ENCODE data around the gene FAM3A.
A peak's percentile ranks its signal among the peaks of the same experiment; 100 is the strongest.

The FAM3A gene

DNA sequence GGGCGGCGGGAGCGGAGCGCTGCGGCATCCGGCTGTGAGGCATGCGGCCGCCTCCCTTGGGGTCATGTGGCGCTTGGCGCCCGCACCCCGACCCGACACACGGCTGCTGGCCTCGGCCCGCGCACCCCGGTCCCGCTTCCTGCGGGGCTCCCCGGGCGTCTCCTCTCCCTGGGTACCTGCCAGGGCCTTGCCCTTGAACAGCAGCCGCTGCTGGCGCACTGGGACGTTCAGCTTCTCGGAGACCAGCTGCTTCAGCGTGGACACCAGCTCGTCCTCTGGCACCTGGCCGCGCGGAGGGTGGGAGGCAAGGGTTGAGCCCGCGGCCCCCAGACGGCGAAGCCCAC, 30.0 kb downstream of the FAM3A start:
- Mint-ChIP-seq H3K36me3 (peaks cover 15% of the 10 kb centered on the region), H3K27ac (no peak overlapping the region), H3K27me3 (no peaks in the 10 kb centered on the region), H3K4me1 (peaks cover 36% of the 10 kb centered on the region), H3K4me3 (peak overlapping the region; percentile 28), H3K9me3 (no peaks in the 10 kb centered on the region)
- DNase-seq = peak; percentile 55
- CTCF ChIA-PET = interaction anchor here (1.4 kb wide), 1 partner anchor 27 kb away, joined by 3 read pairs; no protein-coding TSS in a partner anchor

DNA sequence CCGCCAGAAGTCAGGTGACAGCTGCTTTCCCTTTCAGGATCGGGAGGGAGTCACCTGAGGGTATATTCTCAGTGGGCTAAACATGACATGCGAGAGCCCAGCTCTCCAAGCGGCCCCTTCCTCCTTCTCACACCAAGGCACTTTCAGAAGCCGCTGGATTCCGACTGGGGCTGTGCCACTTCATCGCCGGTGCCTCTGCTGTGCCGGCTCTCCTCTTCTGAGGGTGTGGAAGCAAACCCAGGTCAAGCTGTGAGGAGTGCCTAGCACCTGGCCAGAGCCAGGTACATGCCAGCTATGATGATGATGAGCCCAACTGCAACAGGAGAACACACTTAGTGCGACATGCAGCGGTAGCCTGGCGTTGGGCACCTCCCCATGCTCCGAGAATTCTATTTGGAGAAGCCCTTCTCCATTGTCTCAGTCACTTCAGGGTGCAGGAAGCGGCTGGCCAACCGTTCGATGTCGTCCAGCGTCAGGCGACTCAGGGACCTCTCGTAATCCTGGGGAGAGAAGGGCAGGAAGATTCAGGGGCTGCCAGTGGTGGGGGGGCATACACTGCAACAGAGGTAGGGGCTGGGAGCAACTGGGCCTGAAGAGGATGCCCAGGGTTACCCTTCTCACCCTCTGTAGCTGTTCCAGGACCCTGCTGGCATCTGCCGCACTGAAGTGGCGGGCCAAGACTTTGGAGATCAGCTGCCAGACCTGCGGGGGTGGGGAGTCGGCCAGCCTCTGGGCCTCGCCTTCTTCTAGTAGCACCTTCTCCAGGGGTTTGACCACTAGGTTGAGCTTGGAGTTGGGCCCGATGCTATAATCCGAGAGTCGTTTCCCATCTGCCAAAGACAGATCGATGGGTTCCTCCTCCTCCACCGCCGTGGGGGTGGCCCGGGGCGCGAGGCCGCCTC, 30.6 kb downstream of the FAM3A start:
- H3K27me3 Mint-ChIP-seq = no peaks in the 10 kb centered on the region
- peak overlapping the region; percentile 68 for H3K4me3 Mint-ChIP-seq
- no peaks in the 10 kb centered on the region for H3K9me3 Mint-ChIP-seq
- CTCF ChIA-PET = interaction anchor here (1.4 kb wide), 1 partner anchor 26 kb away, joined by 3 read pairs; no protein-coding TSS in a partner anchor
- peak overlapping the region; percentile 14 for H3K27ac Mint-ChIP-seq
- peaks cover 35% of the 10 kb centered on the region for H3K4me1 Mint-ChIP-seq
- H3K36me3 Mint-ChIP-seq = peaks cover 15% of the 10 kb centered on the region
- no peak for DNase-seq

DNA sequence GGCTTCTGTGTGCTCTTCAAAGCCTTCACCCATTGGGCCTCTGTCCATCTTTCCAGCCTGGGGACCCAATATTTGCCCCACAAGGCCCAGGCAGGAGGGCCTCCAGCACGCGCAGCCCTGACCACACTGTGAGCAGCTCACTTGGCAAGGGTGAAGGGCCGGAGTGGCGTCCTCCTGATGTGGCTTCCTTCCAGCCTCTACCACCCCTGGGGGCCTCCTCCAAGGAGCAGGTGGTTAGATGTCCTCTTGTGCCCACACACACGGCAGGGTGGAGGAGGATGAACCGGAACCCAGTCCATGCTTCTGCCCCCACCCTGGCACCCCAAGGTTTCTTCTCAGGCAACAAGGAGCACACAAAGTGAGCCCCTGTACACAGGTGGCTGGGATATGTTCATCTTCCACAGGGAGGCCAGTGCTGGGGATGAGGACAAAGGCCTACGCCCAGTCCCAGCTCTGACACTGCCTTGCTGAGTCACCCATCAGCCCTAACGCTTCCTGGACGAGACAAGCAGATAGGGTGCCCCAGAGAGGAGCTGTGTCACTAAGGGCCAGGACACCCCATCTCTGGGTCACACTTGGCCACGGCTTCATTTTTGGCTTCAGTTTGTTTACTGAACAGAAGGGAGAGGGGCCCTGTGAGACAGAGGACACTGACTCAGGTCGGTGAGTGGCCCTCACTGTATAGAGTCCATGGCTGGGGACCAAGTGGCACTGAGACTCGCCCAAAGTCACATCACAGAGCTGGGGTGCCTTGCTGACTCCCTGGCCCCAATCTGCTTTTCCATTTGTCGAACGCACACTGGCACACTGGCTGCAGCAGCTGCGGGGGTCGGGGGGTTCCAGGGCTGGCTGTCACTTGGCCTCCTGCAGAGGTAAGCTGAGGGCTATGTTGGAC, 31.5 kb downstream of the FAM3A start:
- Mint-ChIP-seq H3K27me3 (no peaks in the 10 kb centered on the region), H3K27ac (no peak overlapping the region), H3K9me3 (no peaks in the 10 kb centered on the region), H3K36me3 (peaks cover 15% of the 10 kb centered on the region), H3K4me3 (peak overlapping the region; percentile 68), H3K4me1 (peaks cover 35% of the 10 kb centered on the region)
- CTCF ChIA-PET = no interaction called here
- DNase-seq = no peak

DNA sequence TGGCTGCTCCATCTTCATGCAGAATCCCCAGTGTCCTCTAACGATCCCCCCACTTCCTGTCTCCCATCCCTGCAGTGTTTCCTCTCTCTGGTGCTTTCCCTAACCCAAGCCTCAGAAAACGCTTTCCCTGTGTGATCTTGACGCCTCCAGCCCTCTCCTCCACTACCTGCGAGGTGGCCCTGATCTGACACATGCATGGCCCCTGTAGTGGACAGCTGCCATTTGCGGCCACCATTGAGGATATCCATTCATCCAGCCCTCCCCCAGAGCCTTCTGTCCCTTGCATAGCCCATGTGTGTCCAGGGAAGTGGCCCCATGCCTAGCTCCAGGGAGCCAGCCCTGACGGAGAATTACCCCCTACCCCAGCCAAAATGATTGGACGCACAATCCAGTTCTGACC, 32.7 kb downstream of the FAM3A start:
- Mint-ChIP-seq H3K36me3 (peaks cover 15% of the 10 kb centered on the region), H3K9me3 (no peaks in the 10 kb centered on the region), H3K27ac (no peak overlapping the region), H3K4me1 (peaks cover 29% of the 10 kb centered on the region), H3K4me3 (no peak overlapping the region), H3K27me3 (no peaks in the 10 kb centered on the region)
- CTCF ChIA-PET = no interaction called here
- no peak for DNase-seq

DNA sequence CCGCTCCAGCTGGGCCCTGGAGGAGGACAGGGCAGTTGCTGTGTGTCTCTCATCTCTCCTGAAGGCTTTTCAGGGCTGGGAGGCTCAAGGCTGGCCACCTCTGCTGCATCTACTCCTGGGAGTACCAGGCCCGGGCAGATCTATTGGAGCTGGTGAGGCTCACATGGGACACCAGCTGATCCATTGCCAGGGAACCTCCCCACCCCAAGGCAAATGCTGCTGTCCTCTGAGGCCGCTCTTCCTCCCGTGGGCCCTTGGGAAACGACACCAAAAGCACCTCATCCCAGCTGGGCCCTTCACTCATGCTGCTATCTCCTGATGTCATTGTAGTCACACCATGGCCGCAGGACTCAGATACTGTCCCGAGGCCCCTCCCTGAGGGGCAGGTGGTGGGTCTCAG, 33.2 kb downstream of the FAM3A start:
- CTCF ChIA-PET = no interaction called here
- H3K27ac Mint-ChIP-seq = no peak overlapping the region
- no peaks in the 10 kb centered on the region for H3K9me3 Mint-ChIP-seq
- DNase-seq = no peak
- peaks cover 12% of the 10 kb centered on the region for H3K36me3 Mint-ChIP-seq
- peaks cover 29% of the 10 kb centered on the region for H3K4me1 Mint-ChIP-seq
- no peak overlapping the region for H3K4me3 Mint-ChIP-seq
- H3K27me3 Mint-ChIP-seq = no peaks in the 10 kb centered on the region

DNA sequence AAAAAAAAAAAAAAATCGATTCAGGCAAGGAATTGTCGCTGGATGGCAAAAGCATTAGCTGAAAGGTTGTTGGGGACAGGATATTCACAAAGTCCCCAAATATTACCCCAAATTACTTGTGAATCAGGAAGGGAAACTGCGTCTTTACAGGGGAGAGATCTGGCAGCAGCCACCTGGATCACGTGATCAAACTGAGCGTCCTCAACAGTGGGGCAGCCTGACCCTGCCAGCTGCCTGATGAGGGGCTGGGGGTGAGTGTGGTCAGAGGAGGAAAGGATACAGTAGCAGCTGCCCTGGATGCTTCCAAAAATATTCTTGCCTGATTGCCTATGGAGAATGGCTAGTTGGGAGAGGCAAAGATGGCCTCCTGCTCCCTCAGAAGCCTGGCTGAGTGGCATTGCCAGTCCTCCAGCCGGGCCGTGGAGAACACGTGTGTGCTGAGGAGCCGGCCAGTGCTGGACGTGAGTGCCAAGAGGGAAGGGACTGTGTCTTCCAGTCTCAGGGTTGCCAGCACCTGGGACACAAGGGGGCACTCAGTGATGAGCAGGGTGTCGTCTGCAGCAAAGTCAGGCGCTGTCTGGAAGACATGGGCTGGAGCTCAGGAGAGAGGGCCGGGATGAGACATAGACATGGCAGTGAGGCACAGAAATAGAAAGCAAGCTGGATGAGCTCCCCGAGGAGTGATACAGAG, 34.0 kb downstream of the FAM3A start:
- Mint-ChIP-seq H3K27me3 (no peaks in the 10 kb centered on the region), H3K27ac (peak overlapping the region; percentile 75), H3K9me3 (no peaks in the 10 kb centered on the region), H3K4me3 (no peak overlapping the region), H3K4me1 (peaks cover 34% of the 10 kb centered on the region), H3K36me3 (peaks cover 9% of the 10 kb centered on the region)
- DNase-seq = no peak
- CTCF ChIA-PET = no interaction called here

DNA sequence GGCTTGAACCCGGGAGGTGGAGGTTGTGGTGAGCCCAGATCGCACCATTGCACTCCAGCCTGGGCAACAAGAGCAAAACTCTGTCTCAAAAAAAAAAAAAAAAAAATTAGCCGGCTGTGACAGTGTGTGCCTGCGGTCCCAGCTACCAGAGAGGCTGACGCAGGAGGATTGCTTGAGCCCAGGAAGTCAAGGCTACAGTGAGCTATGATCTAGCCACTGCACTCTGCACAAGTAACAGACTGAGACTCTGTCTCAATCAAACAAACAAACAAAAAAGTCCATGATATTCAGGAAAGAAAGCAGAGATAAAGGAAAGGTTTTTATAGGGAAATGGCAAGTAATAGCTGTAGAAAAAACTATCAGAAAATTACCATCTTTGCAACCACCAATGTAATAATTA, 34.8 kb downstream of the FAM3A start:
- no peak overlapping the region for H3K4me3 Mint-ChIP-seq
- peaks cover 9% of the 10 kb centered on the region for H3K36me3 Mint-ChIP-seq
- H3K4me1 Mint-ChIP-seq = peaks cover 39% of the 10 kb centered on the region
- no peak overlapping the region for H3K27ac Mint-ChIP-seq
- DNase-seq = no peak
- H3K9me3 Mint-ChIP-seq = no peaks in the 10 kb centered on the region
- no peaks in the 10 kb centered on the region for H3K27me3 Mint-ChIP-seq
- CTCF ChIA-PET = no interaction called here

DNA sequence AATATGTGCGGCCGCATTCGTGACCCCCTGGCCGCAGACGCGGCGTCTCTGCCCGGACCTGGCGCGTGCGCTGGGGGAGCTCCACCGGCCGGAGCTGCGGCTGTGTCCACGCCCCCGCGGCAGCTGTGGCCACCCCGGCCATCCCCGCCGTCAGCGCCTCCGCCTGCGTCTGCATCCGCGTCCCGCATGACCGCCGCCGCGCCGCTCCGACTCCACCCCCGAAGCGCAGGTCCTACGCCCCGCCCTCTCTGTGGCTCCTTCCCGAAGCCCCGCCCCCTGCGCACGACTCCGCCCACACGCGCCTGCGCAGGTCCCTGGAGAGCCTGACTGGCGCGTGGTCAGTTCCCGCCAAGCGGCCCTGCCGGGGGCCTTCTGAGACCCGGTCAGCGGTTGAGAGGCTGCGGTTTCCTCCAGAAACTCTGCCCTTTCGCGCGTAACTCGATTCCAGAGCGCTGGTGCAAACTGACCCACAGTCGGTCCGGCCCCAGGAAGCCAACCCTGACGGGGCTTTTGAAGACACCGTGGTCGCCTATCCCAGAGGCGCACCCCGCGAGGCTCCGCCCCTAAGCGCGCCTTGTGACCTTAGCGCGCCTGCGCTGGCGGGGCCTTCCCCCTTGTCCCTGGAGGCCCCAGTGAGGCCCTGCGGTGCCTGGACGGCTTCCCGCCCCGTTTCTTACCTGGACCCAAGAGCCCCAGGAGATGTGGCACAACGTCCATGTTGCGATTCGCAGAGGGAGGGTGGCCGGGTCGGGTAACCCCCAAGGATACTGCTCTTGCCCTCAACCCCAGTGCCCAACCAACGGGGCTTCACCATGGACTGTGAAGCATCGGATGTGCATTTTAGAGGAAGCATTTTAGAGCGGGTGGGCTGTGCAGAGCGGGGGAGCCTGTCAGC, 37.1 kb downstream of the FAM3A start, which contains the start of gene LAGE3:
LAGE3 (minus strand) TSS at position 554 of the 895 bp plus-strand sequence; CDS start at position 188, 366 bp downstream.
- CTCF ChIA-PET = no interaction called here
- Mint-ChIP-seq H3K36me3 (peaks cover 12% of the 10 kb centered on the region), H3K27me3 (no peaks in the 10 kb centered on the region), H3K9me3 (no peaks in the 10 kb centered on the region), H3K4me1 (peaks cover 40% of the 10 kb centered on the region), H3K27ac (peak within 1 kb of the TSS; percentile 89), H3K4me3 (peak within 1 kb of the TSS; percentile 82)
- DNase-seq = peak; percentile 94

DNA sequence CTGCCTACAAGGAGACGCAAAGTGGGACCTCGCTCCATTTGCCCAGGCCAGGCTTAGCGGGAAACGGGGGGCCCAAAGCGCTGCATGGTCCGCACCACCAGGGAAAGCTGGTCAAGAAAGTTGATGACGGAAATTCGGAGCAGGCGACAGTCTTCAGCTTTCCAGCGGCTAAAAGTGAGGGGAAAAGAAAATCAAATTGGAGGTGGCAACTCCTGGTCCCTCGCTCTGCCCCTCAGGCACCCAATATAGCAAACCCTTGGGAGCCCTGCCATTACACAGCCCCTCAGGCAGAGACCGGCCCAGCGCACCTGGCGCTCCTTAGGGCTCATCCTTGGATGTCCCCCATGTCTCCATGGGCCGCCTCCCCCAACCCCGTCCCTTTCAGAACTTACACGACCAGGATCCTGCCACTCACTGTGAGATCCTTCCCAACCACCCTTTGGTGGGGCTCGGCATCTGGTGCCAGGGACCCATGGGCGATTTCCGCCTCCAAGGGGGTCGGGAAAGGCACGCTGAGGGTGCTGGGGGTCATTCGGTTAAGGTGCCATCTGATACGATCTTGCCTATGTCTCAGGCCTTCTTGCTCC, 38.0 kb downstream of the FAM3A start:
- no peaks in the 10 kb centered on the region for H3K27me3 Mint-ChIP-seq
- H3K4me1 Mint-ChIP-seq = peaks cover 35% of the 10 kb centered on the region
- peaks cover 7% of the 10 kb centered on the region for H3K36me3 Mint-ChIP-seq
- no peaks in the 10 kb centered on the region for H3K9me3 Mint-ChIP-seq
- DNase-seq = no peak
- peak overlapping the region; percentile 82 for H3K4me3 Mint-ChIP-seq
- CTCF ChIA-PET = no interaction called here
- H3K27ac Mint-ChIP-seq = peak overlapping the region; percentile 87

DNA sequence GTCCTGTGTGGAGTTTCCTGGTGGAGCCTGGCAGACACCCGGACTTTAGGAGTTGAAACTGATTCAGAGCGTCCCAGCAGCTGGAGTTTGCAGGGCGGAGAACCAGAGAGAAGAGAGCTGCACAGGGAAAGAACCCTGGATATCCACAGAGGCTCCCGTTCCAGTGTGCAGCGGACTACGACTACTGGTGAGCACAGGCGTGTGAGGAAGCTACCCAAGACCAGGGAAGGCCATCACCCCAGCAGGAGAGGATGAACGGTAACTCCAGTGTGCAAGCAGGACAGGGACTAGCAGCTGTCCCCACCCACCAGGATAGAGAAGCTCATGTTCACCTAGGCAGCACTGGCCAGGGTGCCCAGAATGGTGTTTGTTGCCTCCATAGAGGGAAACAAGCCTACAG, 39.2 kb downstream of the FAM3A start:
- no peaks in the 10 kb centered on the region for H3K9me3 Mint-ChIP-seq
- H3K27me3 Mint-ChIP-seq = no peaks in the 10 kb centered on the region
- peak overlapping the region; percentile 82 for H3K4me3 Mint-ChIP-seq
- peaks cover 5% of the 10 kb centered on the region for H3K36me3 Mint-ChIP-seq
- CTCF ChIA-PET = interaction anchor here (1.2 to 1.5 kb wide), 2 partner anchors 50 to 104 kb away, joined by 3 to 4 read pairs; no protein-coding TSS in a partner anchor
- peak overlapping the region; percentile 67 for H3K27ac Mint-ChIP-seq
- peaks cover 33% of the 10 kb centered on the region for H3K4me1 Mint-ChIP-seq
- no peak for DNase-seq

DNA sequence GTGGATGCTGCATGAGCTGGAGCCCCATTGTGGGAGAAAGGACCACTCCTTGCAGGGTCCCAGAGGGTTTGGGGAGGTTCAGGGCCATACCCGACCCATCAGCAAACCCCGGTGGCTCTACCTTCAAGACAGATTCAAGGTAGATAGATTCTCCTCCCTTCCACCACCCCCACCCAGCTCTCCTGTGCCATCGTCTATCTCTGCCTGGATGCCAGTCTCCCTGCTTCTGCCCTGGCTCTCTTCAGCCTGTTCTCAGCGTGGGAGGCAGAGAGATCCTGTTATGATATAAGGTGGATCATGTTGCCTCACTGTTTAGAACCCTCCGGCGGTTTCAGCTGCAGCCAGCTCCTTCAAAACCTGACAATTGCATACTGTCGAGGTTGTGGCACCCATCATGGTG, 42.3 kb downstream of the FAM3A start:
- Mint-ChIP-seq H3K4me1 (peaks cover 28% of the 10 kb centered on the region), H3K9me3 (no peaks in the 10 kb centered on the region), H3K4me3 (no peak overlapping the region), H3K27me3 (no peaks in the 10 kb centered on the region), H3K27ac (no peak overlapping the region), H3K36me3 (peaks cover 6% of the 10 kb centered on the region)
- CTCF ChIA-PET = no interaction called here
- no peak for DNase-seq

DNA sequence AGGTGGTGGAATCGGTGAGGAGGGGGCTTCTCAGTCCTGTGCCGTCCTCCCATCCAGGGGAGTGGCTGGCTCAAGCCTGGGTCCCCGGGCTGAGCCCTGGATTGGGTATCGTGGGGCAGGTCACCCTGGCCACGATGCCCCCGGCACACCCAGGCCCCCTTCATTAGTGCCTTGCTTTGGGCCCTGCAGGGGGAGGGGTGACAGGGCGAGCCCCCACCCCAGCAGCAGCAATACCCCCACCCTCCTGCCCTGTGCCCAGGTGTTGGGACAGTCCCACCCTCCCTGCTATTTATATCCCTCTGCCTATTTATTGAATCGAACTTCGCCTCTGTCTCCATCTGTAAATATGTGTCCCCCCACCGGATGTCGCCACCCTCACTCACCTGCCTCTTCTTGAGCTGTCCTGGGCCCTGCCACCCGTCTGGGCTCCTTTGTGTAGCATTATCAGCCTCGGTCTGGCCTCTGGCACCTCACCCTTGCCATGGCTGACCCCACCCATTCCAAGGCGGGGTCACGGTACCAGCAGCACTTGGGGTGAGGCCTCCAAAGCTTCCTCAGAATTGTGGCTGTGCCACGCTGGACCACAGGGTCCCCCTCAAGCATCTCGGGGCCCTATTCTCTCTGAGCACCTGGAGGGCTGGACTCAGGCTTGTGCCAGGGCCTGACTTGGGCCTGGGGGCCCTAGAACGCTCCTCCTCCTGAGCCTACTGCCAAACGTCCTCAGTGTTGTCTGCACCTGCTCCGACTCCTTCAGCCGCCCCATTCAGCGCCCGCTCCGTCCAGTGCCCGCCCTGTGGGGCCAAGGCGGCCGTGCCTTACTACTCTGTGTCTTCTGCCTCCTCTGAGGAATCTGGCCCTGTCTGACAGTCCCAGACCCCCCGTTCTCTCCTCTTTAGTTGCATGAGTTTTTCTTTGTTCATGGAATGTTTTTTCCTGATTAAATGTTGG, 43.1 kb downstream of the FAM3A start:
- Mint-ChIP-seq H3K9me3 (no peaks in the 10 kb centered on the region), H3K4me1 (peaks cover 23% of the 10 kb centered on the region), H3K27ac (no peak overlapping the region), H3K4me3 (no peak overlapping the region), H3K27me3 (no peaks in the 10 kb centered on the region), H3K36me3 (peaks cover 6% of the 10 kb centered on the region)
- CTCF ChIA-PET = no interaction called here
- DNase-seq = no peak

All from activated naive CD4-positive, alpha-beta T cell treated with anti-CD3 and anti-CD28 coated beads, Interleukin-2, amount 10 ng/mL, durations not matched to agents 7 days and 5 days (primary cell).